Lower leg skin (tissue), 3 donors: ENCODE results near the gene MMP20.

Experiments used
- POLR2A ChIP-seq, 2 donors: fragments of 450-650 bp; IDR thresholded peaks; one replicate each; pipeline ENCODE4 v1.6.1; 2016 to 2017; ENCODE audit warnings: antibody characterized with exemption in 2 of 2, mild to moderate bottlenecking in 1 of 2, moderate library complexity in 1 of 2
- TF ChIP-seq, protein P1 (sequence below), 3 donors: fragments of 450-650 bp; IDR thresholded peaks; one replicate each; pipeline ENCODE4 v1.5.1; 2016; ENCODE audit warnings: antibody characterized with exemption in 3 of 3, mild to moderate bottlenecking in 3 of 3, moderate library complexity in 2 of 3

GRCh38 chr11:102622258-102622657, 2.9 kb downstream of the MMP20 start:
- no peak for TF ChIP-seq POLR2A (IDR thresholded peaks at IDR 0.05)
- TF ChIP-seq, protein P1, sequence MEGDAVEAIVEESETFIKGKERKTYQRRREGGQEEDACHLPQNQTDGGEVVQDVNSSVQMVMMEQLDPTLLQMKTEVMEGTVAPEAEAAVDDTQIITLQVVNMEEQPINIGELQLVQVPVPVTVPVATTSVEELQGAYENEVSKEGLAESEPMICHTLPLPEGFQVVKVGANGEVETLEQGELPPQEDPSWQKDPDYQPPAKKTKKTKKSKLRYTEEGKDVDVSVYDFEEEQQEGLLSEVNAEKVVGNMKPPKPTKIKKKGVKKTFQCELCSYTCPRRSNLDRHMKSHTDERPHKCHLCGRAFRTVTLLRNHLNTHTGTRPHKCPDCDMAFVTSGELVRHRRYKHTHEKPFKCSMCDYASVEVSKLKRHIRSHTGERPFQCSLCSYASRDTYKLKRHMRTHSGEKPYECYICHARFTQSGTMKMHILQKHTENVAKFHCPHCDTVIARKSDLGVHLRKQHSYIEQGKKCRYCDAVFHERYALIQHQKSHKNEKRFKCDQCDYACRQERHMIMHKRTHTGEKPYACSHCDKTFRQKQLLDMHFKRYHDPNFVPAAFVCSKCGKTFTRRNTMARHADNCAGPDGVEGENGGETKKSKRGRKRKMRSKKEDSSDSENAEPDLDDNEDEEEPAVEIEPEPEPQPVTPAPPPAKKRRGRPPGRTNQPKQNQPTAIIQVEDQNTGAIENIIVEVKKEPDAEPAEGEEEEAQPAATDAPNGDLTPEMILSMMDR (IDR thresholded peaks at IDR 0.05): no peak
